Trophoblast cell (in vitro differentiated cells and primary cell): ENCODE data around the gene SCEL.

Experiments
- DNase-seq, 2 donors: peaks; one replicate each; pipeline ENCODE4 v3.0.0-alpha.2; 2016
- H2AFZ ChIP-seq: 2 replicates; pipeline ENCODE4 v1.6.1; 2013; ENCODE audit warnings: low read length, moderate library complexity, mild to moderate bottlenecking; ENCODE audit not compliant: insufficient read depth, poor library complexity
- H2AK5ac ChIP-seq: 2 replicates; pipeline ENCODE4 v1.6.1; 2013; ENCODE audit warnings: mild to moderate bottlenecking, low read length
- H2BK120ac ChIP-seq: 2 replicates; pipeline ENCODE4 v1.6.1; 2013; ENCODE audit warnings: low read length, mild to moderate bottlenecking, moderate library complexity; ENCODE audit not compliant: insufficient read depth, poor library complexity
- H2BK12ac ChIP-seq: 2 replicates; pipeline ENCODE4 v1.6.1; 2013; ENCODE audit warnings: mild to moderate bottlenecking, low read length, moderate library complexity
- H2BK5ac ChIP-seq: 2 replicates; pipeline ENCODE4 v1.6.1; 2013; ENCODE audit warnings: low read length, low read depth, moderate library complexity, mild to moderate bottlenecking; ENCODE audit not compliant: poor library complexity
- H3K14ac ChIP-seq: 2 replicates; pipeline ENCODE4 v1.6.1; 2013; ENCODE audit warnings: mild to moderate bottlenecking, low read length
- H3K18ac ChIP-seq: 2 replicates; pipeline ENCODE4 v1.6.1; 2013; ENCODE audit warnings: mild to moderate bottlenecking, low read length
- H3K23ac ChIP-seq: 2 replicates; pipeline ENCODE4 v1.6.1; 2013; ENCODE audit warnings: low read length
- H3K27ac ChIP-seq: 2 replicates; pipeline ENCODE4 v1.5.1; 2013; ENCODE audit warnings: low read depth, mild to moderate bottlenecking, inconsistent platforms, low read length, moderate library complexity
- H3K27me3 ChIP-seq: 2 replicates; pipeline ENCODE4 v1.6.1; 2013; ENCODE audit warnings: inconsistent platforms, mild to moderate bottlenecking, low read length, moderate library complexity; ENCODE audit not compliant: insufficient read depth
- H3K36me3 ChIP-seq, 2 experiments: 1 replicate in 1 of 2; 2 replicates in 1 of 2; pipeline ENCODE4 v1.6.1; 2013; ENCODE audit warnings: low read length in 2 of 2, mild to moderate bottlenecking in 2 of 2, moderate library complexity in 1 of 2; ENCODE audit not compliant: insufficient read depth in 2 of 2, control insufficient read depth in 1 of 2
- H3K4ac ChIP-seq: 2 replicates; pipeline ENCODE4 v1.6.1; 2013; ENCODE audit warnings: low read depth, mild to moderate bottlenecking, low read length, moderate library complexity
- H3K4me1 ChIP-seq, 2 experiments: 1 replicate in 1 of 2; 2 replicates in 1 of 2; pipeline ENCODE4 v1.6.1; 2013; ENCODE audit warnings: low read length in 2 of 2, mild to moderate bottlenecking in 2 of 2, moderate library complexity in 1 of 2; ENCODE audit not compliant: insufficient read depth in 2 of 2, control insufficient read depth in 1 of 2
- H3K4me2 ChIP-seq: 2 replicates; pipeline ENCODE4 v1.6.1; 2013; ENCODE audit warnings: inconsistent platforms, mild to moderate bottlenecking, low read length, moderate library complexity
- H3K4me3 ChIP-seq: 2 replicates; pipeline ENCODE4 v1.5.1; 2013; ENCODE audit warnings: mild to moderate bottlenecking, low read depth, low read length, inconsistent platforms
- H3K79me1 ChIP-seq: one replicate; pipeline ENCODE4 v1.6.1; 2013; ENCODE audit warnings: low read length
- H3K79me2 ChIP-seq: 2 replicates; pipeline ENCODE4 v1.6.1; 2013; ENCODE audit warnings: low read length, mild to moderate bottlenecking; ENCODE audit not compliant: control insufficient read depth, insufficient read depth, poor library complexity
- H3K9ac ChIP-seq: 2 replicates; pipeline ENCODE4 v1.6.1; 2013; ENCODE audit warnings: mild to moderate bottlenecking, low read length
- H3K9me3 ChIP-seq: 2 replicates; pipeline ENCODE4 v1.6.1; 2013; ENCODE audit warnings: low read depth, mild to moderate bottlenecking, control low read depth, inconsistent platforms, low read length; ENCODE audit not compliant: insufficient read depth
- H4K12ac ChIP-seq: 2 replicates; pipeline ENCODE4 v1.6.1; 2013; ENCODE audit warnings: low read depth, mild to moderate bottlenecking, low read length, moderate library complexity
- H4K8ac ChIP-seq: 2 replicates; pipeline ENCODE4 v1.6.1; 2013; ENCODE audit warnings: low read depth, mild to moderate bottlenecking, low read length, moderate library complexity
- H4K91ac ChIP-seq: one replicate; pipeline ENCODE4 v1.6.1; 2013; ENCODE audit warnings: low read depth, mild to moderate bottlenecking, low read length, moderate library complexity
- WGBS: extraction: QIAGEN DNeasy Blood & Tissue Kit; methylation state at CpG from one replicate; pipeline ENCODE4 v1.1.7; 2013; ENCODE audit warnings: missing lambda C conversion rate; ENCODE audit not compliant: insufficient read length, insufficient coverage; ENCODE audit errors: extremely low coverage; 5-methylcytosine and 5-hydroxymethylcytosine counted together

Gene SCEL

GRCh38 chr13:77537289-77537919 is 1.9 kb downstream of the SCEL start:
- DNase-seq, result peak in 1 of 2 donors; percentile 68
- no peaks in the 10 kb centered on the region for H3K36me3 ChIP-seq
- no peak overlapping the region for H2AK5ac ChIP-seq
- no peaks in the 10 kb centered on the region for H3K79me2 ChIP-seq
- H2BK12ac ChIP-seq, result no peak overlapping the region
- H3K79me1 ChIP-seq, result no peaks in the 10 kb centered on the region
- H4K12ac ChIP-seq, result no peak overlapping the region
- no peaks in the 10 kb centered on the region for H3K4me1 ChIP-seq
- no peak overlapping the region for H3K4ac ChIP-seq
- no peak overlapping the region for H3K14ac ChIP-seq
- no peaks in the 10 kb centered on the region for H3K9me3 ChIP-seq
- H3K27me3 ChIP-seq, result no peaks in the 10 kb centered on the region
- no peak overlapping the region for H4K8ac ChIP-seq
- H3K27ac ChIP-seq, result no peak overlapping the region
- no CpG with 5 or more reads among the region's 7 CpGs for WGBS
- no peak overlapping the region for H2AFZ ChIP-seq
- no peak overlapping the region for H3K4me3 ChIP-seq
- H3K23ac ChIP-seq, result no peak overlapping the region
- no peak overlapping the region for H2BK120ac ChIP-seq
- H2BK5ac ChIP-seq, result no peak overlapping the region
- no peak overlapping the region for H4K91ac ChIP-seq
- no peak overlapping the region for H3K4me2 ChIP-seq
- H3K18ac ChIP-seq, result no peak overlapping the region
- no peak overlapping the region for H3K9ac ChIP-seq

DNA sequence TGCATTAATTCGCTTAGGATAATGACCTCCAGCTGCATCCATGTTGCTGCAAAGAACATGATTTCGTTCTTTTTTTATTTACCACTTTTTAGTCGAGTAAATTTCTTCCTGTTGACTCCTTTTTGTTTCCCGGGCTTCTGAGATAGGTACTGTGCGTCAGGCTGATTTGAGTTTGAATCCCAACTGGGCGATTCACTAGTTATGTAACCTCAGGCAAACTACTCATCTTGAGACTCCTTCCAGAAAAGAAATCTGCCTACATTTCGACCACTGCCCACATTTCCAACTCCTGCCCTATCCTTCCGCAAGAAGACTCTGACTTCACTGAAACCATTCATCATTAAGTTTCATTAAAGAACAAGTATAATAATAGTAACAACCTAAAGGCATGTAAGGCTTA is 8.2 kb downstream of the SCEL start:
- Histone ChIP-seq H3K27ac (no peak overlapping the region), H3K9ac (no peak overlapping the region), H4K12ac (no peak overlapping the region), H3K18ac (no peak overlapping the region), H3K4me3 (no peak overlapping the region), H3K36me3 (no peaks in the 10 kb centered on the region), H2BK120ac (no peak overlapping the region), H3K27me3 (no peaks in the 10 kb centered on the region), H3K4me1 (no peaks in the 10 kb centered on the region), H3K4ac (no peak overlapping the region), H3K9me3 (no peaks in the 10 kb centered on the region), H3K79me1 (no peaks in the 10 kb centered on the region), H3K14ac (no peak overlapping the region), H3K79me2 (no peaks in the 10 kb centered on the region), H2AFZ (no peak overlapping the region), H3K4me2 (no peak overlapping the region), H4K8ac (no peak overlapping the region), H2BK5ac (no peak overlapping the region), H2BK12ac (no peak overlapping the region), H4K91ac (no peak overlapping the region), H3K23ac (no peak overlapping the region), H2AK5ac (no peak overlapping the region)
- no peak for DNase-seq
- no CpG with 5 or more reads among the region's 8 CpGs for WGBS

- no CpG with 5 or more reads among the region's 1 CpG for WGBS
Observed at GRCh38 chr13:77544355-77544754, 8.8 kb downstream of the SCEL start.

GRCh38 chr13:77544758-77545338 is 9.3 kb downstream of the SCEL start:
- H3K23ac ChIP-seq, result no peak overlapping the region
- no peaks in the 10 kb centered on the region for H3K9me3 ChIP-seq
- no peaks in the 10 kb centered on the region for H3K79me1 ChIP-seq
- H3K14ac ChIP-seq, result no peak overlapping the region
- no peaks in the 10 kb centered on the region for H3K79me2 ChIP-seq
- H2BK12ac ChIP-seq, result no peak overlapping the region
- DNase-seq, result no peak
- H4K12ac ChIP-seq, result no peak overlapping the region
- no peak overlapping the region for H3K9ac ChIP-seq
- H3K4ac ChIP-seq, result no peak overlapping the region
- no peak overlapping the region for H4K91ac ChIP-seq
- no peak overlapping the region for H2BK5ac ChIP-seq
- H3K36me3 ChIP-seq, result no peaks in the 10 kb centered on the region
- no peak overlapping the region for H4K8ac ChIP-seq
- H3K27me3 ChIP-seq, result no peaks in the 10 kb centered on the region
- no peak overlapping the region for H3K18ac ChIP-seq
- no peaks in the 10 kb centered on the region for H3K4me1 ChIP-seq
- no peak overlapping the region for H2BK120ac ChIP-seq
- no peak overlapping the region for H2AFZ ChIP-seq
- H3K27ac ChIP-seq, result no peak overlapping the region
- H3K4me2 ChIP-seq, result no peak overlapping the region
- H3K4me3 ChIP-seq, result no peak overlapping the region
- no CpG with 5 or more reads among the region's 4 CpGs for WGBS
- H2AK5ac ChIP-seq, result no peak overlapping the region

More at GRCh38 chr13:77544355-77544754, 8.8 kb downstream of the SCEL start:
- Histone ChIP-seq H2BK12ac (no peak overlapping the region), H3K4me3 (no peak overlapping the region), H3K14ac (no peak overlapping the region), H3K18ac (no peak overlapping the region), H3K27me3 (no peaks in the 10 kb centered on the region), H3K4me1 (no peaks in the 10 kb centered on the region), H2BK120ac (no peak overlapping the region), H3K23ac (no peak overlapping the region), H4K91ac (no peak overlapping the region), H2BK5ac (no peak overlapping the region), H2AK5ac (no peak overlapping the region), H3K79me2 (no peaks in the 10 kb centered on the region), H3K27ac (no peak overlapping the region), H3K9me3 (no peaks in the 10 kb centered on the region), H2AFZ (no peak overlapping the region), H4K8ac (no peak overlapping the region), H4K12ac (no peak overlapping the region), H3K36me3 (no peaks in the 10 kb centered on the region), H3K4ac (no peak overlapping the region), H3K9ac (no peak overlapping the region), H3K79me1 (no peaks in the 10 kb centered on the region), H3K4me2 (no peak overlapping the region)
- DNase-seq, result no peak
